Ureter (tissue), 1 donor: ENCODE measurements around the gene ERICH4. TPM values are rescaled to one million over a fixed set of nuclear protein-coding genes. Genes with fewer than 3 reads are reported as not detected.
A peak's percentile ranks its signal among the peaks of the same experiment; 100 is the strongest.

Source experiments
- DNase-seq: peaks from one replicate; pipeline ENCODE4 v3.0.0-alpha.2; 2020; ENCODE audit warnings: low spot score
- total RNA-seq: library from RNA; stranded (reverse); gene quantifications from one replicate; pipeline ENCODE4 v1.2.4, GENCODE V29; 2023
- donor health status: DM: yes; HTN: yes; CAD: no.

ERICH4 gene
- total RNA-seq, 1 donor from 2014 or later, result not detected

DNA sequence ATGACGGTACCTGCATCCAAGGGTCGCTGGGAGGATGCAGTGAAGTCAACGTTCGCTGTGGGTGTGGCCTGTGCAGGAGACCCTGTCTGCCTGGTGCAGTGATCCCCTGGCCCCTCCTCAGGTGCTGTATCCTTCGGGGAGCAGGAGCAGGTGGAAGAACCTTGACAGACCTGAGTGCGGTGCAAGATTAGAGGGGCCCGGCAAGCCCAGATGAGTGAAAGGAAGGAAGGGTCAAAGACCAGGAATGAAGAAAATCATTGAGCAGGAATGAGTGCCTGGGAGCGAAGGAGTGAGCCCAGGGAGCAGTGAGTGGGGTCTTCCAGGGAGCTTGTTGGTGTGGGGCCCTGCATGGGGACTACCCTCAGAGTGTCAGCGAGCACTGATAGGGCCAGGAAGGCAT is 28.5 kb upstream of the ERICH4 start:
- DNase-seq, result no peak

DNA sequence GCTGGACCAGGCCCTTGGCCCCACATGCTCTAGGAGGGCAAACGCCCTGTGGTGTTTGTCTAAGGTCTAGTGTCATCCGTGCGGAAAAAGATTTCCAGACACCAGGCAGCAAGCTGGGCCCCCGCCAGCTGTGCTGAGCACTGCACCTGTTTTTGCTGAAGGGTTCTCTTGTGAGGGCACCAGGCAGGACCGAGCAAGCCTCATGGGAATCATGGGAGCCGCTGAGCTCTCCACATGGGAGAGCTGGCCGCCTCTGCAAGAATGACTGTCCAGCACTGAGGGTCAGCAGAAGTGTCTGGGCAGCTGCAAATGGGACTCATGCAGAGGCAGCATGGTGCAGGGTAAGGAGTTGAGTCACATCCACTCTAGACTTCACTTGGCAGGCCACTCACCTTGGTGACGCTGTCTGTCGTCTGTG is 27.8 kb upstream of the ERICH4 start:
- no peak for DNase-seq

DNA sequence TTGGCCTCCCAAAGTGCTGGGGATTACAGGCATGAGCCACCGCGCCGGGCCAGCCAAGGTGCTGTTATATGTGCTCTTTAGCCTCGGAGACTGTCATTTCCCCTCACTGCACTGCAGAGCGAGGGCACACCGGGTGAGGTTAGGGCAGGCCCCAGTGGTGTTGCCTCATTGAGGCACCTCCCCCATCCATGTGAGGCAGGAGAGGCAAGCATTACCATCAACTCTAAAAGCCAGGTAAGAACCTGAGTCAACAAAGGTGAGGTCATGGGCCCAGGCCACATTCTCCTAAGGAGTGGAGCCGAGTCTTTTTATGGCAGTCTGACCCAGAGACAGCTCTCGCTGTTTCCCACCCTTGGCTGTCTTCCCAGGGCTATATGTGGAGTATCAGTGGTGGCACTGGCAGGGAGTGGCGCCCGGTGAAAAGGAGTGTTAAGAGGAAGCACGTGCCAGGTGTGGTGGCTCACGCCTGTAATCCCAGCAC is 26.7 kb upstream of the ERICH4 start:
- no peak for DNase-seq

DNA sequence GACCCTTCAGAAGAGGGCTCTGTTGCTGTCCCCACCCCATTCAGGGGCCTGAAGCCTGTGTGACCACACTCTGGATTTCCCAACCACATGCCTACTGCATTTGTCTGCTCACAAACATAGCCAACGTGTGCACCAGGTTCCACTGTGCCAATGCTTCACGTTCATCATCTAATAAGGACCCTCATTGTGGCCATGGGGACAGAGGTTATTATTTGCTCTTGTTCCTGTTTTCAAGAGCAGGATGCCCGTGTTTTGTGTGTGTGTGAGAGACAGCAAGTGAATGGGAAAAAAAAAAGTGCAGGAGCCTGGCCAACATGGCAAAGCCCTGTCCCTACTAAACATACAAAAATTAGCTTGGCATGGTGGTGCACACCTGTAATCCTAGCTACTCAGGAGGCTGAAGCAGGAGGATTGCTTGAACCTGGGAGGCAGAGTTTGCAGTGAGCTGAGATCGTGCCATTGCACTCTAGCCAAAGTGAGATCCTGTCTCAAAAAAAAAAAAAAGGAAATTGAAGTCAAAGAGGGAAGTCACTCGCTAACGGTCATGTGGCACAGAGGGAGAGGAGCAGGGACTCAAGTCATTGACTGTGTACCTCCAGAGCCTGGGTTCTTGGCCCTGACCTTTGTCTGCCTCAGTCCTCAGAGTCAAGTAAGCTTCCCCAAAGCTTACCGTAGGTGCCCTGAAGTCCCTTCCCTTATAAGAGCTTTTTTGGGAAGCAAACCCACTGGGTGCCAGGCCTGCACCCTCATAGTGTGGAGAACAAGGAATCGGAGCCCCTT is 22.7 kb upstream of the ERICH4 start:
- DNase-seq, result no peak

DNA sequence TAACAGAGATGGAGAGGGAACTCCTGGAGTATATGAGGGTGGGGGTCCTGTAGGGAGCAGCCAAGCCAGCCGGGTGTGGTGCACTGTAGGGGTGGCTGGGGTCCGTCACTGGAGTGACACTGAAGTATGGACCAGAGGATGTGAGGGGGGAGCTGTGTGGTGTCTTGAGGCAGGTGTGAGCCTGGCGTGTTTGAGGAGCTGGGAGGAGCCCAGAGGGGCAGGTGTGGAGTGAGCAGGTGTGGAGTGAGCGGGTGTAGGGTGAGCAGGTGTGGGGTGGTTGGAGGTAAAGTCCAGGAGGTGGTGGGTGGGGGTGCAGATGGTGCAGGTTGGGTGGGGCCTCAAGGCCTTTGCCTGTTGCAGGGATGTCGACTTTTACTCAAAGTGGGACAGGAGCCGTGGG is 21.6 kb upstream of the ERICH4 start:
- DNase-seq, result no peak

DNA sequence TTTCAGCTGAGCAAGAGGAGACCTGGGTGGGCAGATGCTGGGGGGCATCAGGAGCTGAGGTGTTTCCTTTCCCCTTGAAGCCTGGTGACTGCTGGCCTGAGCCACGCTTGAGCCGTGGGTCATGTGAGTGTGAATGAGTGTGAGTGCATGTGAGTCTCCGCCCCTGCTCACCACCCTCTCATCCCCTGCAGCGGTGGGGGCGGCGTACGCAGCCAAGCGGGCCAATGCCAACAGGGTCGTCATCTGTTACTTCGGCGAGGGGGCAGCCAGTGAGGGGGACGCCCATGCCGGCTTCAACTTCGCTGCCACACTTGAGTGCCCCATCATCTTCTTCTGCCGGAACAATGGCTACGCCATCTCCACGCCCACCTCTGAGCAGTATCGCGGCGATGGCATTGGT is 21.0 kb upstream of the ERICH4 start:
- no peak for DNase-seq

DNA sequence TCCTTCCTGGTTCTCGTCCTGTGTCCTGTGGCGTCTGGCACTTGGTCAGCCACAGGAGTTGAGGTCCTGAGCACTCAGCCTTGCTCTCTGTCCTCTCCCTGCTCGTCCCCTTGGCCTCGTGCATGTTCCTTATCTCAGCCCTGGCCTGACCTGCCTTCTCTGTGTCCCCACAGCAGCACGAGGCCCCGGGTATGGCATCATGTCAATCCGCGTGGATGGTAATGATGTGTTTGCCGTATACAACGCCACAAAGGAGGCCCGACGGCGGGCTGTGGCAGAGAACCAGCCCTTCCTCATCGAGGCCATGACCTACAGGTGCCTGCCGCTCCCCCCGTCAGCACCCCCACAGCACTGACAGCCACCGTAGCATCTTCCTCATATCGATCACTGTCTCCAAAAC is 20.5 kb upstream of the ERICH4 start:
- DNase-seq, result no peak

DNA sequence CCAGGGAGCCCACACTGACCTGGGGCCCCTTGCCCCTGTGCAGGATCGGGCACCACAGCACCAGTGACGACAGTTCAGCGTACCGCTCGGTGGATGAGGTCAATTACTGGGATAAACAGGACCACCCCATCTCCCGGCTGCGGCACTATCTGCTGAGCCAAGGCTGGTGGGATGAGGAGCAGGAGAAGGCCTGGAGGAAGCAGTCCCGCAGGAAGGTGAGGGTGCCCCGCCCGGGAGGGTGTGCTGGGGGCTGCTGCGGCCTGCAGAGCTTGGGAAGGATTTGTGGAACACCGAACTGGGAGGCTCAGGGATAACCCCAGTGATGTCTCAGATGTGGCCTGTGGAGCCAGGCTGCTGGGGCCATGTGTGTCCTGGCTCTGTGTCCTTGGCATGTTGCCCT is 20.0 kb upstream of the ERICH4 start:
- no peak for DNase-seq

DNA sequence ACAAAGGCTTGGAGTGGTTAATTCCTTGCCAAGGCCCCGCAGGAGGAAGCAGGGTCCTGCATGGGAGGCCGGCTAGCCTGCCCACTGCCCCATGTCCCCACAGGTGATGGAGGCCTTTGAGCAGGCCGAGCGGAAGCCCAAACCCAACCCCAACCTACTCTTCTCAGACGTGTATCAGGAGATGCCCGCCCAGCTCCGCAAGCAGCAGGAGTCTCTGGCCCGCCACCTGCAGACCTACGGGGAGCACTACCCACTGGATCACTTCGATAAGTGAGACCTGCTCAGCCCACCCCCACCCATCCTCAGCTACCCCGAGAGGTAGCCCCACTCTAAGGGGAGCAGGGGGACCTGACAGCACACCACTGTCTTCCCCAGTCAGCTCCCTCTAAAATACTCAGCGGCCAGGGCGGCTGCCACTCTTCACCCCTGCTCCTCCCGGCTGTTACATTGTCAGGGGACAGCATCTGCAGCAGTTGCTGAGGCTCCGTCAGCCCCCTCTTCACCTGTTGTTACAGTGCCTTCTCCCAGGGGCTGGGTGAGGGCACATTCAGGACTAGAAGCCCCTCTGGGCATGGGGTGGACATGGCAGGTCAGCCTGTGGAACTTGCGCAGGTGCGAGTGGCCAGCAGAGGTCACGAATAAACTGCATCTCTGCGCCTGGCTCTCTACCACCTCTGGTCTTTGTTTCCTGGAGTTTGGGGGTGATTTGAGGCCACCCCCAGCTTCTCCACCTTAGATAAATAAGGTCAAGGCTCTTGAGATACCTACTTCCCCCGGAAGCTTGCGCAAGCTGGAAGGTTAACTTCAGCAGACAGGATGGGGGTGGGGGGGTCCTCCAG is 18.4 kb upstream of the ERICH4 start:
- DNase-seq, result no peak

DNA sequence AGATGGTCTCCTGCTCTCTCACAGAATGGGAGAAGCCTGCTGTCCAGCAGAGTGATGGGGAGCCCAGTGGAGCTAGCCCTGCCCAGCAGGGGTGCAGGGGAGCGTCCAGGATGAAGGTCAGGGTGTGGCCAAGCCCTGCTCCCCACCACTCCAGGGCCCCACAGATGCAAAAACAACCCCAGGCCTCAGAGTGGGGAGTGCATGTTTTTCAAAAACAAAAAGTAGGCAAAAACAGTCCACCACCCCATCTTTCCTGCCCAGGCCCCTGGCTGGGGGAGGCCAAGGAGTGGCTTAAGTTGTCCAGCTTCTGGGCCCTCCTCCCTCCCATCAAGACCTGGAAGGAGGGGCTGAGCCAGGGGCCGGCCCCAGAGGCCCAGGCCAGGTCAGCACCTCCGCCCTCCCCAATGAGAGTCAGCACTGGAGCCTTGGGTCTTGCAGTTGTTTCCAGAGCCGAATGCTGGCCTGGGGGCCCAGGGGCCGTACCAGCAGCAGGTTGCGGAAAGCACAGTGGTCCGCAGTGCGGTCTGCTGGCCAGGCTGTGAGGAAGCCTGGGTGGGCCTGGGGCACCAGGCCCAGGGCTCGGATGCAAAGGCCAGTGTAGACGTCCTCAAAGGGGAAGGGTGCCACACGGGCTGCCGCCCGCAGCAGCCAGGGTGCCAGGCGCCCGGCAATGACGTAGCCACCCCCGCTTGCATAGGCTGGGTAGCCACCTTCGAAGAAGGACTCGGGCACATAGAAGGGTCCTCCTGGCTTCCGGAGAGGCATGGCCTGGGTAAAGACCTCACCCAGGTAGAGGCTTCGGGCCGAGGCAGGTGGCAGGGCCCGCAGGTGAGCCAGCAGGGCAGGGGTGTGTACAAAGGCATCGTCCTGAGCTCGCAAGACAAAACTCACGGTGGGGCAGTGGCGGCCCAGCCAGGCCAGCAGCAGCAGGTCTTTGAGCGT is 17.5 kb upstream of the ERICH4 start:
- no peak for DNase-seq

DNA sequence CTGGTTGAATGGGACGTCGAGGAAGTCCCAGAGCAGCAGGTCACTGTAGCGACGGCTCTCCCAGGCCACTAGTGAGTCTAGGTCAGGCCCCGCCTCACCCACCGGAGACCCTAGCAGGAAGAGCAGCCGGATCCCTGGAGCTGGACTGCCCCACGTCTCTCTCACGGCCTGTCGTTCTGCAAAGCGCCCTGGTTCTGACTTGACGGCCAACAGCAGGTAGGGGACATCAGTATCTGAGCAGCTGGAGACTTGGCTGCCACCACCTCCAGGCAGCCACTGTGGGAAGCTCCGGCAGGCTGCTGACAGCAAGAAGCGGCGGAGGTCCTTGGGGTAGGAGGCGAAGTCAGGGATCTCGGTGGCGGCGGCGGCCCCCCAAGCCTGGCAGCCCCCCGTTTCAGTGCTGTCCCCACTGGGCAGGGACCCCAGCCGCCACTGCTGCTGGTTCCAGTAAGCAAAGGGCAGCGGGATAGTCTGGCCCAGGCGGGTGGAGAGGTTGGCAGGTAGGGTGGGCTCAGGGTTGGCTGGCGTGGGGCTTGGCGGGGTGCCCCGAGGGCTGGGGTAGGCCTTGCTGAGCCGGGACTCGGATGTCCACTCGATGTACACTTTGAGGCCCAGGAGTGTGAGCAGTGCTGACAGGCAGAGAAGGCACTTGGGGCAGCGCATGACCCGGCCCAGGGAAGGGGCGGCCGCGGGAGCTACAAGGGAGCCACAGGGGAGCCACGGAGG is 16.7 kb upstream of the ERICH4 start:
- no peak for DNase-seq

DNA sequence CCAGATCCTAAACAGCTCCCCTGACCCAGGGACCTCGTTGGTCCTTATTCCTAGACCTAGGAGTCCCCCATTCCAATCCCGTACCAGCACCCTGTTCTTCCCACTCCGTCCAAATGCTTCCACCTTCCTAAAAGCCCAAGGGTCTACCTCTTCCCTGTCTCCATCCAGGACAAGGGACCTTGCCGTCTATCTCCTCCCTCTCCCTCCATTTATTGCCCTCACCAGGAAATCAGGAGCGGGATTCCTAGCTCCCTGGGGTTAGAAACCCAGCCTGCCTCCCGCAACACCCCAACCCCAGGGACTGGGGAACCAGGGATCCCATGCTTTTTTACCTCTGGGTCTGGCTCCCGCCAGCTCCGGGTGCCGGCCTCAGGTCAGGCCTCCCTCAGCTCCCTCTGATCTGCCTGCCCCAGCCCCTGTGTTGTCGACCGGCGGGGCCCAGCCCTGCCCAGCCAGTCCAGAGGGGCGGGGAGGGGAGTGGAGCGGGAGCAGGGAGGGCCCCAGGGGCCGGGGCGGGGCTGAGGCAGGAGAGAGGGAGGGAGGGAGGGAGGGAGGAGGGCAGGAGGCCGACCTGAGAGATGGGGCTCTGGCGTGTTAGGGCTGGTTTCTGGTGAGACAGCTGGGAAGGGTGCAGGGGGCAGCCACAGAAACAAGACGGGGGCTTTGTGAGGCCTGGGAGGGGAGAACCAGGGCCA is 15.9 kb upstream of the ERICH4 start, which contains the start of gene B3GNT8:
Gene B3GNT8 (minus strand): TSS at position 423 of the 695 bp plus-strand sequence. CDS start 596 bp downstream, outside the sequence.
- peak; percentile 91 for DNase-seq

DNA sequence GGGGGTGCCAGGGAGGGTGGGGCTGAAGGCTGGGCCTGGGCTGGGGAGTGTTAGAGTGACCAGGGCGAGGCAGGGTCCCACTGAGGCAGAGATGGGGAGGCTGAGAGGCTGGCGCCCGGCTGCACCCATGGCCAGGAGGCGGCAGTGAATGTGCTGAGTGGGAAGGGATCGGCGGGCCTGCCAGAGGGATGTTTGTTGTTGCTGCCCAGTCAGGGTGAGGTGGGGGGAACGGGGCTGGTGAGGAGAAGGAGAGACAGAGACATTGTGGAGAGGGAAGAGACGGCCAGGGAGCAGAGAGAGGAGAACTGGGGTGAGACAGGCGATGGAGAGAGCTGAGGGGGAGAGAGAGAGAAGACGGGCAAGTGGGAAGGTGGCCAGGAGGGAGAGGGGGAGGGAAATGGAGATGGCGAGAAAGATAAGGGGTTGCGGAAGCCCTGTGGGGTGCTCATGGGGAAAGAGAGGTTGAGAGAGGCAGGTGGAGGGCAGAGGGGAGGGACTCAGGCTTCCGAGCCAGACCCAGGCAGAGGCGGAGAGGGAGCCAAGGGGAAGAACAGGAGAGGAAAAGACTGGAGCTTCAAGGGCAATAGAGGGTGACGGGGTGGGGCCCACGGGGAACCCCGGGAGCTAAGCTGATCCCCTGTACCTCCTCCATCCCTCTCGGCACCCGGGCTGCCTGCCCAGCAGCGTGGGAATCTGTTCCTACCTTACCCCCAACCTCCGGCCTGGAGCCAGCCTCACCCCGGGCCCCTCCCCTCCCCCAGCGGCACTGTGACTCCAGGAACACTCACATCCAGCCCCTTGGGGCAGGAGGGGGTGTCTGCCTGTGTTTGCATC is 15.1 kb upstream of the ERICH4 start:
- DNase-seq, result peak; percentile 75

DNA sequence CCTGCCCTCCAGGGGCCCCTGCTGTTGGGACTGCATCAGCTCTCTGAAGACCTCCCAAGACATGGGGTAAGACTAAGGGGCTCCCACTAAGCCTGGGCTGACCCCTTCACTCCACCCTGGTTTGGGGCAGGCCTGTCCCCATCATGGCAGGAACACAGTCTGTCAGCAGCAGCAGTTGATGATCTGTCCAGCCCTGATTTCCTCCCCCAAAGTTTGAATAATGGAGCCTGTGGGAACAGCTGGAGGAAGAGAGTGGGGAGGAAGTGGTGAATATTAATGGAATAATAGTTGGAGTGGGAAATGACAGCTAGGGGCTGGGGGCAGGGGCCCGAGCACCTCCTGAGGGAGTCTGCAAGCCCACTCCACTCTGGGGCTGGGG is 14.5 kb upstream of the ERICH4 start:
- no peak for DNase-seq

DNA sequence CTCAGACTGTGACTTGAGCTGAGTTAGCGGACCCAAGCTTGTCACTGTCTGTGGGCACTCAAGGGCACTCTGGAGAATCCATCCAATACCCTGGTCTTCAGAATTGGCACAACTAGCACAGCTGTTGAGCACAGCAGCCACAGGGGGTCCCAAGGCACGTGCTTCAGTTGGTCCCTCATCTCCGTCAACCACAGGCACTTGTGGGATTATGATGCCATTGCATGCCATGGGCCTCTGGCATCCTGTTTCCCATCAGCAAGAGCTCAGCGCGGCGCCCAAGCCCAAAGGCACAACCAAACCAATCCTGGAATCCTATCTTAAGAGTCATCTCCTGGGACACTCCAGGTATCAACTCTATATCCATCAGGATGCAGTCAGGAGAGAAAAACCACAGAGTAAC is 12.0 kb upstream of the ERICH4 start:
- DNase-seq, result no peak

DNA sequence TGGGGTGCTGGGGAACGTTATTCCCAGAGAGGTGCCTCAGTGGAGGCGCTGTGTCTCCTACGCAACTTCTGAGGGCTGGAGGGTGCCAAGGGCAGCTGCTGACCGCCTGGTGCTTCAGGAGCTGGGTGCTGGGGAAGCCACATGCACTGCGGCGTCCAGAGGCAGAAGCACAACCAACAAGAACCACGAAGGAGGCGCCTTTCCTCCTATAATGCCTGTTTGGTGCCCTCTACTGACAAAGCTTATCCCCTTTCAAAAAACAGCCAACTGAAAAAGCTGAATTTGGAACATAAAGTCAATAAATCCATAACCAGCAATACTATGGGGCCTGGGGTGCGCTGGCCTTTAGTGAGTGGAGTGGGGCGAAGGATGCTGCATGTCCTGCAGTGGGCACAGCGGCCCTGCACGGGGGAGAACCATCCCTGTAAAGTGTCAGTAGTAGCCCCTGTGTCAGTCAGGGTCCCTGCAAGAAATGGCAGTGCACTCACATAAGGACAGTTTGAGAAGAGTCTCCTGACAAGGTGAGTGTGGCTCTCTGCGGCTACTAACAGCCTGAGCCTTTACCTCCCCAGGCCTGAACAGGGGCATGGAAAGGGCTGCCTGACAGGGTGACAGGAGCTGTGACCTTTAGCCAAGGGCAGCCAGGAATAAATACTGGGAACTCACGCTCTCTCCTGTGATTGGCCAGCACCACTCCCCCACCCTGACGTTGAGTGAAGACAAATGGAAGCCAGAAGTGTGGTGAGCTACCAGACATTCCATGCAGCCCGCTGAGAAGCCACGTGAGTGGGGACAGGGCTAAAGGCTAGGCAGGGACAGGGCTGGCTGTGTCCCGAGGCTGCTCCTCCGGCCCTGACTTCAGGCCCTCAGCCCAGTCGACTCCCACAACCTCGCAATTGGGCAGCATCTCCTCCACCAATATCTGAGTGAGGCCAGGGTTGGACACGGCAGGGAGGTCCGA is 11.2 kb upstream of the ERICH4 start:
- DNase-seq, result no peak

DNA sequence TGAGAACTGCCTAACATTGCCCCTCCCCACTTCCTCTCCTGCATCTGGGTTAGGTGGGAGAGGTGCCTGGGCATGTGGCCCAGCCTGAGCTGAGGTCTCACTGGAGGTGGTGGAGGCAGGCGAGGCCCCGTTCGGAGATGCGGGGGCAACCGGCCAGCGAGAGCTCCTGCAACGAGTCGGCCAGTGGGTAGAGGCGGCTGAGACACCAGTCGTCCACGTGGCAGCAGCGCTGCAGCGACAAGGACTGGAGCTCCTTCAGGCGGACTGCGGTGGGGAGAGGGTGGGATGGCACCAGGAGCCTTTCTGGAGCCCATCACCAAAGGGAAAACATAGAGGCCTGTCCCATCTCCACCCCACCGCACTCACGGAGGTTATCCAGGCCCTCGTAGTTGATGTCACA is 9.8 kb upstream of the ERICH4 start:
- no peak for DNase-seq

DNA sequence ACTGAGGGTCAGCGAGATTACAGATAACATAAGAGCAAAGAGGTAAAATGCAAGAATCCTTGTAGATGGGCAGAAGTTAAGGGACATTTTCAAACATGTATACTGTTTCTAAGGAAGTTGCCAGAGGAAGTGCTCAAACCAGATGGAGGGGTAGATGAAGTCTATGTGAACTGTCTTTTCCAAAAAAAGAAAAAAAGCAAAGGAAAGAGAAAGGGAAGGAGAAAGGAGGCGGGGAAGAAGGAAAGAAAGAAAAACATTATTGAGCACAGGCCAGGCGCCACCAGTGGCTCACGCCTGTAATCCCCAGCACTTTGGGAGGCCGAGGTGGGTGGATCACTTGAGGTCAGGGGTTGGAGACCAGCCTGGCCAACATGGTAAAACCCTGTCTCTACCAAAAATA is 8.5 kb upstream of the ERICH4 start:
- no peak for DNase-seq
